SK-N-MC (cell line): ENCODE results near the gene VAV2.

Experiments used
- EZH2 ChIP-seq: fragments of 200-600 bp; sonication (generic); IDR thresholded peaks from one replicate; pipeline ENCODE4 v1.6.1; 2017; ENCODE audit warnings: antibody characterized with exemption
- FOXP2 ChIP-seq: optimal IDR thresholded peaks from 2 replicates; pipeline ENCODE3; 2011; ENCODE audit warnings: mild to moderate bottlenecking, moderate library complexity; ENCODE audit not compliant: insufficient read depth; ENCODE audit errors: extremely low read length, control extremely low read depth
- POLR2AphosphoS5 ChIP-seq: IDR thresholded peaks from 2 replicates; pipeline ENCODE4 v1.6.1; 2012; ENCODE audit warnings: mild to moderate bottlenecking, low read depth, low read length, borderline replicate concordance

- TF ChIP-seq EZH2 = no peak
- TF ChIP-seq POLR2AphosphoS5 = no peak
- no peak for TF ChIP-seq FOXP2
Measured at GRCh38 chr9:133844398-133844784, 147.7 kb downstream of the VAV2 start.
